HG03439 (cell line): ENCODE results near the gene RNF213.
"Not testable (repeated sequence)": the region's sequence is repeated elsewhere in the genome, so short reads cannot be mapped to it uniquely, and the experiment has no call there.

Experiments used
- ATAC-seq: cut with Tn5 transposase; IDR thresholded peaks from one replicate; pipeline ENCODE4 v1.9.1; 2021; ENCODE audit warnings: mild to moderate bottlenecking, moderate library complexity; ENCODE audit not compliant: unreplicated experiment

RNF213 gene

DNA sequence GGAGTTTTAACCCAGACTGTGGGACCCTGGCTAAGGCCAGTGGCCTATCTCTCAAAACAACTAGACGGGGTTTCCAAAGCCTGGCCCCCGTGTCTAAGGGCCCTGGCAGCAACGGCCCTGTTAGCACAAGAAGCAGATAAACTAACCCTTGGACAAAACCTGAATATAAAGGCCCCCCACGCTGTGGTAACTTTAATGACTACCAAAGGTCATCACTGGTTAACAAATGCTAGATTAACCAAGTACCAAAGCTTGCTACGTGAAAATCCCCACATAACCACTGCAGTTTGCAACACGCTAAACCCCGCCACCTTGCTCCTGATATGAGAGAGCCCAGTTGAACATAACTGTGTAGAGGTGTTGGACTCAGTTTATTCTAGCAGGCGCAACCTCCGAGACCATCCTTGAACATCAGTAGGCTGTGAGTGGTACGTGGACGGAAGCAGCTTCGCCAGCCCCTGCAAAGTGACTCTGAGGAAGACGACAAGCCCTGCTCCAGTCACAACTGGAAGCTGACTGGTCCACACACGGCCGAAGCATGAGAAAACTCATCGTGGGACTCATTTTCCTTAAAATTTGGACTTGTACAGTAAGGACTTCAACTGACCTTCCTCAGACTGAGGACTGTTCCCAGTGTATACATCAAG is 149.9 kb downstream of the RNF213 start:
- not testable (repeated sequence) for ATAC-seq

DNA sequence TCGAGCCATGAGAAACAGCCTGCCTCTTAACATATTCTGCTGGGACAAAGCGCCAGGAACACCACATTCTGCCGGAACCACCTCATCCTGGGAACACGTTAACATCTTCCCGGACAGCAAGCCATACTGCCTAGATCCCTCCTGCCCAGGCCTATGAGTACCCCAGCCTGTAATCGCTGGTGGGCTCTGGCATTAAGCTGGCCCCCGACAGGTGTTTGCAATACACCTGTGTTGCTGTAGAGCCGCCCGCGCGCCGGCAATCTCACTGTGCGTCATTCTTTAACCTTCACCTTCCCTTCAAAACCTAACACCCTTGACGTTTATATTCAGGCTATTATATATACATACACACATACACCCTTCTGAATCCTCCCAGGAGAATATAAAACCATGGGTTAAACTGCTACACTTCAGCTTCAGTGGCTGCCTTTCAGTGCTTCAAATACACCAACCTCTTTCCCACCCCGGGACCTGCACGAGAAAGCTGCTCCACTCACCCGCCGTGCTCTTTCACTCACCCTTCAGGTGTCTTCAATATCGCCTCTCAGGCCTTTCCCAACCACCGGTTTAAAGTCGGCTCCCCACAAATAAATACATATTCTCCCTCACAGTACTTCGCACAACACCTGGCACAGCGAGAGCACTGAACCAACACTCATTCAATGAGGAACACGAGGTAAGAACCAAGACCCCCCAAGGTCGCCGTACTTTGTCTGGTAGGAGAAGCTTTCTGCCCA is 153.3 kb downstream of the RNF213 start:
- no peak for ATAC-seq

GRCh38 chr17:80414508-80414802 is 153.8 kb downstream of the RNF213 start:
- peak; percentile 8 for ATAC-seq

DNA sequence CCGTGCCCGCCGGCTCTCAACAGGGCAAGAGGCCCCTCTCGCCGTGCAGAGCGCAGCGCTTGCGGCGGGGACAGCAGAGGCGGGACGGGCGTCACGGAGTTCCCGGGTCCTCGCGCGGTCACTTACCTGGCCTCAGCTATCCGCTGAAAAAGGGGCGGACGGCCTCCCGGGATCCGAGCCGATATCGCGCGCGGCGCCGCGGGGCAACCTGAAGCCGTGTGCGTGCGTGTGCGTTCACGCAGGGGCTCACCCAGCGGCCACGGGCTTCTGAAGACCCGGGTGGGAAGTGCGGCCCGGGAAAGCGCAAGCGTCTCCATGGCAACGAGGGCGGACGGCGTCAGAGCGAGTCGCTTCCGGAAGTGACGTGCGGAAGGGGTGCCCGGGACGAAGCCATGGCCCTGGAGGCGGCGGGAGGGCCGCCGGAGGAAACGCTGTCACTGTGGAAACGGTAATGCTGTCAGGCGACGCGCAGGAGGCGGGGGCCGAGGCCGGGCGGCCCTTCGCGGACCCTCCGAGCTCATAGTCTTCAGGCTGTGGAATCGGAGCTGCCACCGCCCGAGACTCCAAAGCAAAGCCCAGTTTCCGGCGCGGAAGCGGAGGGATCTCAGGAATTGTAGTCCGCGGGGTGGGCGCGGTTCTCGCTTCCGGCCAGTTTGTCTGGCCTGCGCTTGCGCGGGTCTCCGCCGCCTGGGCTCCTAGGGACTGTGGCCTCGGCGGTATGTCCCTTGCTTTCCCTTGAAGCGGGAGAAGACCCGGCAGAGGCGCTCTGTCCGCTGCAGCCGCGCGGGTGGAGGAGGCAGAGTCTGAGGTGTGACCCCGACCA is 154.4 kb downstream of the RNF213 start, which contains the start of gene ENDOV:
TSS of gene ENDOV (plus strand) at position 365 of the 823 bp plus-strand sequence. CDS start at position 393, 28 bp downstream.
- peak; percentile 91 for ATAC-seq

DNA sequence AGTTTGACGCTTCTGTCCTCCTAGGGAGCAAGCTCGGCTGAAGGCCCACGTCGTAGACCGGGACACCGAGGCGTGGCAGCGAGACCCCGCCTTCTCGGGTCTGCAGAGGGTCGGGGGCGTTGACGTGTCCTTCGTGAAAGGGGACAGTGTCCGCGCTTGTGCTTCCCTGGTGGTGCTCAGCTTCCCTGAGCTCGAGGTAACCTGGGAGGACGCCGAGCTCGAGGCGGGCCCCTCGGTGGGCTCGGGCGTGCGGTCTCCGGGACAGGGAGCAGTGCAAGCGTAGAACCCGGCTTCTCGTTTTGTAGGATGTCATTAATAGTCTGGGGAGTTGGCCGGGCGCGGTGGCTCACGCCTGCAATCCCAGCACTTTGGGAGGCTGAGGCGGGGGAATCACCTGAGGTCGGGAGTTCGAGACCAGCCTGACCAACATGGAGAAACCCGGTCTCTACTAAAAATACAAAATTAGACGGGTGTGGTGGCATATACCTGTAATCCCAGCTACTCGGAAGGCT is 155.0 kb downstream of the RNF213 start:
- ATAC-seq = no peak

- ATAC-seq = no peak
Observed at GRCh38 chr17:80416260-80416939, 155.7 kb downstream of the RNF213 start.

GRCh38 chr17:80416940-80417293 is 156.3 kb downstream of the RNF213 start:
- ATAC-seq = no peak

- ATAC-seq = no peak
Observed at GRCh38 chr17:80418589-80418988, 157.9 kb downstream of the RNF213 start.

DNA sequence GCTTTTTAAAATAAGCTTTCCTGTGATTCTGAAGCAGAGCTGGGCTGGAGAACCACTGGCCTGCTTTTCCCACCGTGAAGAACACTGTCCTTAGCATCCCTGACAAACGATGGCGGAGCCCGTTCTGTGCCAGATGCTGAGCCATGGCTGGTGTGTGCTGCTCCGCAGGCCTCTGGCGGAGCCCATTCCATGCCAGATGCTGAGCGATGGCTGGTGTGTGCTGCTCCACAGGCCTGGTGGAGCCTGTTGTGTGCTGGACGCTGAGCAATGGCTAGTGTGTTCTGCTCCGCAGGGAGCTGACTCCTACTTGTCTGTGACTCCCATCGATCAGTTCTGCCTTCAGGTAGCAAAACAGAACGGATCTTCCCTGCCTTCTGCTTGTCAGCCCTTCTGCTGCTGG is 158.6 kb downstream of the RNF213 start:
- no peak for ATAC-seq

GRCh38 chr17:80421381-80422090 is 160.9 kb downstream of the RNF213 start:
- ATAC-seq = no peak

- ATAC-seq = no peak
Observed at GRCh38 chr17:80422276-80422675, 161.6 kb downstream of the RNF213 start.

- ATAC-seq = no peak
Observed at GRCh38 chr17:80422981-80423380, 162.3 kb downstream of the RNF213 start.

- no peak for ATAC-seq
Observed at GRCh38 chr17:80423536-80424225, 163.0 kb downstream of the RNF213 start.

DNA sequence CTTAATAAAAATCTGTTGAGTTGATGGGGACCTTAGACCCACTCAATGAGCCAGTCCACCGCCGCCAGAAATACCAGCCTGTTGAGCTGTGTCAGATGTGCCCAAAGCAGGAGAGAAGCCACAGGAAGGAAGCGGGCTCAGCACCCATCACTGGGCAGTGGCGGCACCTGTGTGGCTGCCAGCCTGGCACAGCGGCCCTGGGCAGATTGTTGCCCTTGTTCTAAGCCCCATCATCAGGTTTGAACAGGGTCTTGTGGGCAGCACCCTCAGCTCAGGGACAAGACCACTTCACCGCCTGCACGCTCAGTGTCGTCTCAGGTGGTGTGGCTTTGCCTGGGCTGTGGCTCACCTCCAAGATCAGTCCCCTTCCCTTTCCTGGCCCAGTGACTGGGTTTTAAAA is 163.6 kb downstream of the RNF213 start:
- ATAC-seq = no peak

- no peak for ATAC-seq
Observed at GRCh38 chr17:80424878-80425765, 164.5 kb downstream of the RNF213 start.

- ATAC-seq = no peak
Observed at GRCh38 chr17:80425835-80426426, 165.3 kb downstream of the RNF213 start.

DNA sequence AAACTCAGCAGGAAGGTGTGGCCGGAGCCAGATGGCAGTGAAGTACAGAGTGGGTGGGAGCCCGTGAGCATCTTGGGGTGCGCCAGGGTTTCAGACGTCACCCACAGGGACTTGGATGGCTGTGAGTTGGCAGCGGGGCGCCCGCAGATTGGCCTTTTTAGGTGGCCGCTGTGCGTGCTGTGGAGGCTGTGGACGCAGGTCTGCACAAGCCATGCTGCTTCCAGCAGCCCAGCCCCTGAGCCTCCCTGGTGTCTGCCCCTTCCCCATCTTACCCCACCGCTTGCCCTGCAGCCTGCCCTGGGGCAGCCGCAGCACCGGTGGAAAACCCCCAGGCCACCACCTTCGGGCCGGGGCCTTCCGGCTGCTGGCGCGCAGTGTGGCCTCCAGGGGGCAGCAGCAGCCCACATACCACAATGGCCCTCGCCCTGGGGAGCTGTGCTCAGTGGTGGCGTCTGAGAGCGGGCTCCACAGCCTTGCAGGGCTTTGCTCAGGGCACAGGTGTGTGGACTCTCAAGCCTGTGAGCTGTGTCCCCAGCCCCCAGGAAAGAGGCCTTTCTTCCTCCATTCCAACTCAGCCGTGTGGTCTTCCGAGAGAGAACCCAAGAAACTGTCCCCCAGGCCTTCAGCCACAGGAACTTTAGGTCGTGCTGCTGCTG is 166.1 kb downstream of the RNF213 start:
- ATAC-seq = no peak
